ENCODE measurements around the gene HYLS1. TPM values are rescaled to one million over a fixed set of nuclear protein-coding genes. Genes with fewer than 3 reads are reported as not detected.

HYLS1 gene
- total RNA-seq, 1 experiment from 2014 or later: 18.8 TPM

- ChIA-PET POLR2A (ENCODE audit: low non-redundant PET) (interaction anchor here (0.6 kb wide), 1 partner anchor 223 kb away, joined by 3 read pairs; no protein-coding TSS in a partner anchor), CTCF (interaction anchor here (0.7 kb wide), 1 partner anchor 13 kb away, joined by 3 read pairs; the partner anchor contains the start of gene HYLS1)
- no peak overlapping the region for H3K27ac ChIP-seq (ENCODE audit: low read depth, low read length, poor library complexity, severe bottlenecking)
- peak; percentile 88 for TF ChIP-seq CTCF (conservative IDR thresholded peaks at IDR 0.05; ENCODE audit: low read depth, low read length)
- TF ChIP-seq EZH2 (IDR thresholded peaks at IDR 0.05; ENCODE audit: borderline replicate concordance, low read depth, low read length, poor library complexity, severe bottlenecking): no peak
- H3K4me1 ChIP-seq (ENCODE audit: insufficient read depth, low read length, poor library complexity, severe bottlenecking): no peaks in the 10 kb centered on the region
- no peak overlapping the region for H3K4me3 ChIP-seq (ENCODE audit: low read depth, low read length, poor library complexity, severe bottlenecking)
- H3K36me3 ChIP-seq (ENCODE audit: insufficient read depth, low read length, poor library complexity, severe bottlenecking): no peaks in the 10 kb centered on the region
- DNase-seq (ENCODE audit: low spot score): peak; percentile 87
- intact Hi-C loops (cut with micrococcal nuclease; ENCODE audit: unreplicated experiment): loop anchor here (2.0 to 10.0 kb wide), 4 partner anchors 248 to 900 kb away; no protein-coding TSS in a partner anchor
- no peaks in the 10 kb centered on the region for H3K27me3 ChIP-seq (replicated peaks; ENCODE audit: insufficient read depth, low read depth, low read length, poor library complexity)
- no TSS peak for BruUV-seq (replicated peaks)
- H3K9me3 ChIP-seq (ENCODE audit: low read depth, low read length, poor library complexity, severe bottlenecking): no peaks in the 10 kb centered on the region
Measured at GRCh38 chr11:125874556-125875124, 12.8 kb upstream of the HYLS1 start.

- Histone ChIP-seq H3K9me3 (ENCODE audit: low read depth, low read length, poor library complexity, severe bottlenecking) (no peaks in the 10 kb centered on the region), H3K27me3 (replicated peaks; ENCODE audit: insufficient read depth, low read depth, low read length, poor library complexity) (no peaks in the 10 kb centered on the region), H3K4me3 (ENCODE audit: low read depth, low read length, poor library complexity, severe bottlenecking) (no peak overlapping the region), H3K4me1 (ENCODE audit: insufficient read depth, low read length, poor library complexity, severe bottlenecking) (no peaks in the 10 kb centered on the region), H3K36me3 (ENCODE audit: insufficient read depth, low read length, poor library complexity, severe bottlenecking) (no peaks in the 10 kb centered on the region), H3K27ac (ENCODE audit: low read depth, low read length, poor library complexity, severe bottlenecking) (no peak overlapping the region)
- DNase-seq (ENCODE audit: low spot score): no peak
- intact Hi-C loops (cut with micrococcal nuclease; ENCODE audit: unreplicated experiment): loop anchor here (10.0 kb wide), 1 partner anchor 316 kb away; the partner anchor contains the start of gene EI24
- CTCF ChIA-PET: interaction anchor here (0.6 kb wide), 1 partner anchor 334 kb away, joined by 3 read pairs; no protein-coding TSS in a partner anchor
- no TSS peak for BruUV-seq (replicated peaks)
- POLR2A ChIA-PET (ENCODE audit: low non-redundant PET): no interaction called here
- TF ChIP-seq EZH2 (IDR thresholded peaks at IDR 0.05; ENCODE audit: borderline replicate concordance, low read depth, low read length, poor library complexity, severe bottlenecking): no peak
- TF ChIP-seq CTCF (conservative IDR thresholded peaks at IDR 0.05; ENCODE audit: low read depth, low read length): no peak
Measured at GRCh38 chr11:125881291-125881690, 6.2 kb upstream of the HYLS1 start.

- BruUV-seq (replicated peaks): no TSS peak
- intact Hi-C loops (cut with micrococcal nuclease; ENCODE audit: unreplicated experiment): loop anchor here (10.0 kb wide), 1 partner anchor 319 kb away; the partner anchor contains the start of gene EI24
- no peak overlapping the region for H3K27ac ChIP-seq (ENCODE audit: low read depth, low read length, poor library complexity, severe bottlenecking)
- no peaks in the 10 kb centered on the region for H3K36me3 ChIP-seq (ENCODE audit: insufficient read depth, low read length, poor library complexity, severe bottlenecking)
- TF ChIP-seq CTCF (conservative IDR thresholded peaks at IDR 0.05; ENCODE audit: low read depth, low read length): no peak
- no peak for TF ChIP-seq EZH2 (IDR thresholded peaks at IDR 0.05; ENCODE audit: borderline replicate concordance, low read depth, low read length, poor library complexity, severe bottlenecking)
- no peak for DNase-seq (ENCODE audit: low spot score)
- ChIA-PET POLR2A (ENCODE audit: low non-redundant PET) (no interaction called here), CTCF (interaction anchor here (0.7 kb wide), 1 partner anchor 151 kb away, joined by 3 read pairs; no protein-coding TSS in a partner anchor)
- H3K4me3 ChIP-seq (ENCODE audit: low read depth, low read length, poor library complexity, severe bottlenecking): no peak overlapping the region
- H3K9me3 ChIP-seq (ENCODE audit: low read depth, low read length, poor library complexity, severe bottlenecking): no peaks in the 10 kb centered on the region
- no peaks in the 10 kb centered on the region for H3K27me3 ChIP-seq (replicated peaks; ENCODE audit: insufficient read depth, low read depth, low read length, poor library complexity)
- no peaks in the 10 kb centered on the region for H3K4me1 ChIP-seq (ENCODE audit: insufficient read depth, low read length, poor library complexity, severe bottlenecking)
Measured at GRCh38 chr11:125883375-125883774, 4.1 kb upstream of the HYLS1 start.

Data from A673 (cell line).